ENCODE measurements around the gene SLC2A9. TPM values are rescaled to one million over a fixed set of nuclear protein-coding genes. Genes with fewer than 3 reads are reported as not detected.

SLC2A9 gene
- total and polyA plus RNA-seq, 2 of the 4 experiments (the other 2 are of a cell fraction) = 0.72 to 2.1 TPM

DNA sequence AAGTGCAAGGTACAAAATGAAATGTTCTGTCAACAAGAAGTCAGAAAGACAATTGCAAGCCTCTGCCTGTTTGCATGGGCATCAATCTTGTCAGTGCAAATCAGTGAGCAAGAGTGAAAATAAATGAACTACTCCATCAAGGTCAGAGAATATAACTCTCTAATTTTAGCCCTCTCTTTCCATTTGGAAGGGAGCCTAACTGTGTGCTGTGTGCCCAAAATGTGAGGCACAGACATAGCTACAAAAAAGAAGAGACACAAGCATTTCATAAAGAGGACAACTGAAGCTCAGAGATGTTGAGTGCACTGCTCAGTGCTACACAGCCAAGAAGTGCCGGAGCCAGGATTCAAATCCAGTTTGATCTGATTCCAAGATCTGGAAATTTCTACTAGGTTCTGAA is 114.3 kb downstream of the SLC2A9 start:
- Histone ChIP-seq H2BK120ac (ENCODE audit: low read depth, low read length) (no peak overlapping the region), H3K79me1 (ENCODE audit: low read depth in 1 of 2, low read length in 2 of 2) (no peaks in the 10 kb centered on the region), H3K4me1 (ENCODE audit: control insufficient read depth, insufficient read depth, low read length) (no peaks in the 10 kb centered on the region; the same call in 1 of the 2 replicates), H3K27me3 (ENCODE audit: control insufficient read depth, insufficient read depth, low read length) (no peaks in the 10 kb centered on the region), H4K20me1 (ENCODE audit: insufficient read depth, low read length) (no peaks in the 10 kb centered on the region), H3K9ac (ENCODE audit: low read depth, low read length) (no peak overlapping the region), H3K36me3 (ENCODE audit: control insufficient read depth, insufficient read depth, low read length) (no peaks in the 10 kb centered on the region), H3K14ac (replicated peaks; ENCODE audit: low read depth, low read length) (no peak overlapping the region), H3K4ac (ENCODE audit: low read depth, low read length) (no peak overlapping the region), H3K27ac (ENCODE audit: insufficient read depth, low read length) (no peak overlapping the region), H3K56ac (ENCODE audit: extremely low read depth, insufficient read depth, low read length) (no peak overlapping the region), H2AFZ (replicated peaks; ENCODE audit: low read length, poor library complexity) (no peak overlapping the region), H4K91ac (ENCODE audit: insufficient read depth, low read depth, low read length) (no peak overlapping the region), H3K18ac (ENCODE audit: low read depth, low read length) (no peak overlapping the region), H3K9me3 (ENCODE audit: control insufficient read depth, insufficient read depth, low read length) (no peaks in the 10 kb centered on the region), H4K8ac (ENCODE audit: low read depth in 2 of 2, low read length in 2 of 2) (no peak overlapping the region), H2AK5ac (ENCODE audit: low read depth, low read length) (no peak overlapping the region), H3K23ac (ENCODE audit: low read depth, low read length) (no peak overlapping the region), H4K5ac (ENCODE audit: low read depth, low read length) (no peak overlapping the region), H3K9me1 (ENCODE audit: insufficient read depth, low read length) (no peaks in the 10 kb centered on the region), H2BK5ac (ENCODE audit: low read depth, low read length, poor library complexity, severe bottlenecking) (no peak overlapping the region), H2AK9ac (replicated peaks; ENCODE audit: low read depth, low read length, poor library complexity) (no peak overlapping the region), H3K4me2 (ENCODE audit: low read depth, low read length) (no peak overlapping the region), H3K4me3 (ENCODE audit: insufficient read depth, low read depth, low read length) (no peak overlapping the region), H2BK15ac (ENCODE audit: low read depth, low read length) (no peak overlapping the region), H2BK20ac (ENCODE audit: low read depth, low read length) (no peak overlapping the region)
- BruUV-seq (replicated peaks) = no TSS peak
- DNase-seq (no peak), ATAC-seq (ENCODE audit: low read depth) (no peak)
- ChIA-PET POLR2A (ENCODE audit: unreplicated experiment) (no interaction called here), CTCF (no interaction called here)
- TF ChIP-seq, protein P1, sequence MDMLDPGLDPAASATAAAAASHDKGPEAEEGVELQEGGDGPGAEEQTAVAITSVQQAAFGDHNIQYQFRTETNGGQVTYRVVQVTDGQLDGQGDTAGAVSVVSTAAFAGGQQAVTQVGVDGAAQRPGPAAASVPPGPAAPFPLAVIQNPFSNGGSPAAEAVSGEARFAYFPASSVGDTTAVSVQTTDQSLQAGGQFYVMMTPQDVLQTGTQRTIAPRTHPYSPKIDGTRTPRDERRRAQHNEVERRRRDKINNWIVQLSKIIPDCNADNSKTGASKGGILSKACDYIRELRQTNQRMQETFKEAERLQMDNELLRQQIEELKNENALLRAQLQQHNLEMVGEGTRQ (IDR thresholded peaks at IDR 0.05; ENCODE audit: low read depth, low read length) = no peak
- TF ChIP-seq RFX5 (IDR thresholded peaks at IDR 0.05; ENCODE audit: low read depth, low read length) = no peak
- TF ChIP-seq FOS (IDR thresholded peaks at IDR 0.05; ENCODE audit: low read depth, low read length) = no peak
- TF ChIP-seq MAFK (IDR thresholded peaks at IDR 0.05; ENCODE audit: low read depth, low read length) = no peak
- no peak for TF ChIP-seq POLR2A (IDR thresholded peaks at IDR 0.05; ENCODE audit: low read depth, low read length)
- TF ChIP-seq, protein P2, sequence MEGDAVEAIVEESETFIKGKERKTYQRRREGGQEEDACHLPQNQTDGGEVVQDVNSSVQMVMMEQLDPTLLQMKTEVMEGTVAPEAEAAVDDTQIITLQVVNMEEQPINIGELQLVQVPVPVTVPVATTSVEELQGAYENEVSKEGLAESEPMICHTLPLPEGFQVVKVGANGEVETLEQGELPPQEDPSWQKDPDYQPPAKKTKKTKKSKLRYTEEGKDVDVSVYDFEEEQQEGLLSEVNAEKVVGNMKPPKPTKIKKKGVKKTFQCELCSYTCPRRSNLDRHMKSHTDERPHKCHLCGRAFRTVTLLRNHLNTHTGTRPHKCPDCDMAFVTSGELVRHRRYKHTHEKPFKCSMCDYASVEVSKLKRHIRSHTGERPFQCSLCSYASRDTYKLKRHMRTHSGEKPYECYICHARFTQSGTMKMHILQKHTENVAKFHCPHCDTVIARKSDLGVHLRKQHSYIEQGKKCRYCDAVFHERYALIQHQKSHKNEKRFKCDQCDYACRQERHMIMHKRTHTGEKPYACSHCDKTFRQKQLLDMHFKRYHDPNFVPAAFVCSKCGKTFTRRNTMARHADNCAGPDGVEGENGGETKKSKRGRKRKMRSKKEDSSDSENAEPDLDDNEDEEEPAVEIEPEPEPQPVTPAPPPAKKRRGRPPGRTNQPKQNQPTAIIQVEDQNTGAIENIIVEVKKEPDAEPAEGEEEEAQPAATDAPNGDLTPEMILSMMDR (conservative IDR thresholded peaks at IDR 0.05; ENCODE audit: low read depth, low read length) = no peak
- no peak for TF ChIP-seq RAD21 (IDR thresholded peaks at IDR 0.05; ENCODE audit: low read length)
- no peak for TF ChIP-seq CEBPB (IDR thresholded peaks at IDR 0.05; ENCODE audit: low read depth, low read length)
- TF ChIP-seq BHLHE40 (IDR thresholded peaks at IDR 0.05; ENCODE audit: low read depth, low read length) = no peak
- TF ChIP-seq, protein P3, sequence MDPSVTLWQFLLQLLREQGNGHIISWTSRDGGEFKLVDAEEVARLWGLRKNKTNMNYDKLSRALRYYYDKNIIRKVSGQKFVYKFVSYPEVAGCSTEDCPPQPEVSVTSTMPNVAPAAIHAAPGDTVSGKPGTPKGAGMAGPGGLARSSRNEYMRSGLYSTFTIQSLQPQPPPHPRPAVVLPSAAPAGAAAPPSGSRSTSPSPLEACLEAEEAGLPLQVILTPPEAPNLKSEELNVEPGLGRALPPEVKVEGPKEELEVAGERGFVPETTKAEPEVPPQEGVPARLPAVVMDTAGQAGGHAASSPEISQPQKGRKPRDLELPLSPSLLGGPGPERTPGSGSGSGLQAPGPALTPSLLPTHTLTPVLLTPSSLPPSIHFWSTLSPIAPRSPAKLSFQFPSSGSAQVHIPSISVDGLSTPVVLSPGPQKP (IDR thresholded peaks at IDR 0.05; ENCODE audit: borderline replicate concordance, low read depth, low read length) = no peak
- no peak for TF ChIP-seq SMC3 (IDR thresholded peaks at IDR 0.05; ENCODE audit: low read depth, low read length)
- dilution Hi-C loops (cut with HindIII; ENCODE audit: low sequenced_read_pairs, unreplicated experiment) (no loop called here), in situ Hi-C loops (cut with MboI; ENCODE audit: low sequenced_read_pairs) (no loop called here), intact Hi-C loops (cut with micrococcal nuclease) (no loop called here)
- WGBS, 2 experiments (ENCODE audit: extremely low coverage in 2 of 2, insufficient read length in 1 of 2) = no CpG with 5 or more reads among the region's 1 CpG
